Calu3 (cell line): ENCODE measurements around the gene CCNYL1. TPM values are rescaled to one million over a fixed set of nuclear protein-coding genes. Genes with fewer than 3 reads are reported as not detected.

Experiments used
- BruUV-seq: library from RNA; stranded (reverse); fragments of 400-500 nt; replicated peaks from 2 replicates; lab custom pipeline; 2021; lab: Mats Ljungman, UMichigan
- CTCF ChIA-PET: fragments of 300-600 bp; sonication (Branson Sonifier 250); formaldehyde crosslinking; loops from one replicate; lab custom pipeline; 2022; ENCODE audit warnings: antibody characterized with exemption; lab: Charles Lee
- DNase-seq: peaks from one replicate; pipeline ENCODE4 v3.0.0; 2022
- H3K27ac Mint-ChIP-seq: one replicate; pipeline ENCODE4 v1.8.0; 2022; ENCODE audit warnings: mixed read lengths; ENCODE audit not compliant: unreplicated experiment
- H3K27me3 Mint-ChIP-seq: one replicate; pipeline ENCODE4 v1.8.0; 2022; ENCODE audit warnings: mixed read lengths; ENCODE audit not compliant: unreplicated experiment
- H3K36me3 Mint-ChIP-seq: one replicate; pipeline ENCODE4 v1.8.0; 2022; ENCODE audit warnings: mild to moderate bottlenecking, moderate library complexity, mixed read lengths; ENCODE audit not compliant: insufficient read depth, unreplicated experiment
- H3K4me1 Mint-ChIP-seq: one replicate; pipeline ENCODE4 v1.8.0; 2022; ENCODE audit warnings: mild to moderate bottlenecking, low read depth, mixed read lengths; ENCODE audit not compliant: unreplicated experiment
- H3K4me3 Mint-ChIP-seq: one replicate; pipeline ENCODE4 v1.8.0; 2022; ENCODE audit warnings: mild to moderate bottlenecking, low read depth, moderate library complexity, mixed read lengths; ENCODE audit not compliant: unreplicated experiment
- H3K9me3 Mint-ChIP-seq: one replicate; pipeline ENCODE4 v1.8.0; 2022; ENCODE audit warnings: low read depth, mixed read lengths; ENCODE audit not compliant: unreplicated experiment
- intact Hi-C: fragments of 100-400 bp; cut with micrococcal nuclease; formaldehyde crosslinking; loops from one replicate; pipeline ENCODE4 v1.10.0; 2022; ENCODE audit not compliant: unreplicated experiment
- total RNA-seq: library from RNA; stranded (reverse); gene quantifications from 2 replicates; pipeline ENCODE4 v1.2.3, GENCODE V29; 2022
- TF ChIP-seq, protein P1 (sequence below): fragments of 200-600 bp; IDR thresholded peaks from one replicate; pipeline ENCODE4 v1.8.0; 2022; ENCODE audit warnings: antibody characterized with exemption; ENCODE audit not compliant: unreplicated experiment

CCNYL1 gene
- total RNA-seq, 1 experiment from 2014 or later, result 13.7 TPM

GRCh38 chr2:207784898-207785297 lies 73.5 kb downstream of the CCNYL1 start:
- CTCF ChIA-PET, result no interaction called here
- Mint-ChIP-seq H3K36me3 (no peaks in the 10 kb centered on the region), H3K27ac (no peak overlapping the region), H3K9me3 (no peaks in the 10 kb centered on the region), H3K4me3 (no peak overlapping the region), H3K27me3 (no peaks in the 10 kb centered on the region), H3K4me1 (peaks cover 41% of the 10 kb centered on the region)
- no peak for DNase-seq
- TF ChIP-seq, protein P1, sequence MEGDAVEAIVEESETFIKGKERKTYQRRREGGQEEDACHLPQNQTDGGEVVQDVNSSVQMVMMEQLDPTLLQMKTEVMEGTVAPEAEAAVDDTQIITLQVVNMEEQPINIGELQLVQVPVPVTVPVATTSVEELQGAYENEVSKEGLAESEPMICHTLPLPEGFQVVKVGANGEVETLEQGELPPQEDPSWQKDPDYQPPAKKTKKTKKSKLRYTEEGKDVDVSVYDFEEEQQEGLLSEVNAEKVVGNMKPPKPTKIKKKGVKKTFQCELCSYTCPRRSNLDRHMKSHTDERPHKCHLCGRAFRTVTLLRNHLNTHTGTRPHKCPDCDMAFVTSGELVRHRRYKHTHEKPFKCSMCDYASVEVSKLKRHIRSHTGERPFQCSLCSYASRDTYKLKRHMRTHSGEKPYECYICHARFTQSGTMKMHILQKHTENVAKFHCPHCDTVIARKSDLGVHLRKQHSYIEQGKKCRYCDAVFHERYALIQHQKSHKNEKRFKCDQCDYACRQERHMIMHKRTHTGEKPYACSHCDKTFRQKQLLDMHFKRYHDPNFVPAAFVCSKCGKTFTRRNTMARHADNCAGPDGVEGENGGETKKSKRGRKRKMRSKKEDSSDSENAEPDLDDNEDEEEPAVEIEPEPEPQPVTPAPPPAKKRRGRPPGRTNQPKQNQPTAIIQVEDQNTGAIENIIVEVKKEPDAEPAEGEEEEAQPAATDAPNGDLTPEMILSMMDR, result no peak
- intact Hi-C loops, result no loop called here
- no TSS peak for BruUV-seq

DNA sequence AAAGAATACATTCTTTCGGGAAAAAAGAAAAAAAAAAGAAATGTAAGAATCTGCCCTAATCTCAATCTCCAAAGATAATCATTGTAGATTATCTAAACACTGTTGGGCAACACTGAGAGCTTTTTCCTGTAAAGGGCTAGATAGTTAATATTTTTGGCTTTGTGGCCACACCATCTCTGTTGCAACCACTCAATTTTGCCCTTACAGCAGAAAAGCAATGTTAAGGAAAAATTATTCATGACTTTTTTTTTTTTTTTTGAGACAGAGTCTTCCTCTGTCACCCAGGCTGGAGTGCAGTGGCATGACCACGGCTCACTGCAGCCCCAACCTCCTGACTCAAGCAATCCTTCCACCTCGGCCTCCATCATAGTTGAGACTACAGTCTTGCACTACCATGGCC lies 75.6 kb downstream of the CCNYL1 start:
- CTCF ChIA-PET, result no interaction called here
- H3K36me3 Mint-ChIP-seq, result no peaks in the 10 kb centered on the region

GRCh38 chr2:207787800-207788199 lies 76.4 kb downstream of the CCNYL1 start:
- Mint-ChIP-seq H3K27ac (peak overlapping the region; percentile 50), H3K36me3 (no peaks in the 10 kb centered on the region), H3K9me3 (no peaks in the 10 kb centered on the region), H3K27me3 (no peaks in the 10 kb centered on the region), H3K4me1 (peaks cover 35% of the 10 kb centered on the region), H3K4me3 (no peak overlapping the region)
- CTCF ChIA-PET, result no interaction called here
- intact Hi-C loops, result no loop called here
- no peak for DNase-seq
- TF ChIP-seq, protein P1, result no peak
- BruUV-seq, result no TSS peak

More for the DNA sequence above, 75.6 kb downstream of the CCNYL1 start:
- TF ChIP-seq, protein P1, result no peak
- H3K4me1 Mint-ChIP-seq, result peaks cover 43% of the 10 kb centered on the region
- H3K4me3 Mint-ChIP-seq, result no peak overlapping the region
- peak overlapping the region; percentile 50 for H3K27ac Mint-ChIP-seq
- no peak for DNase-seq
- no TSS peak for BruUV-seq
- intact Hi-C loops, result no loop called here
- H3K9me3 Mint-ChIP-seq, result no peaks in the 10 kb centered on the region
- no peaks in the 10 kb centered on the region for H3K27me3 Mint-ChIP-seq

GRCh38 chr2:207790898-207791297 lies 79.5 kb downstream of the CCNYL1 start:
- H3K27me3 Mint-ChIP-seq, result no peaks in the 10 kb centered on the region
- no peaks in the 10 kb centered on the region for H3K36me3 Mint-ChIP-seq
- CTCF ChIA-PET, result no interaction called here
- no peaks in the 10 kb centered on the region for H3K9me3 Mint-ChIP-seq
- TF ChIP-seq, protein P1, result no peak
- BruUV-seq, result no TSS peak
- H3K27ac Mint-ChIP-seq, result no peak overlapping the region
- no peak for DNase-seq
- no peak overlapping the region for H3K4me3 Mint-ChIP-seq
- intact Hi-C loops, result no loop called here
- peaks cover 15% of the 10 kb centered on the region for H3K4me1 Mint-ChIP-seq
